Muscle of arm (tissue), 12 donors: ENCODE data around the gene KIF5B. TPM values are rescaled to one million over a fixed set of nuclear protein-coding genes. Genes with fewer than 3 reads are reported as not detected.
A peak's percentile ranks its signal among the peaks of the same experiment; 100 is the strongest.
"Not testable (repeated sequence)": the region's sequence is repeated elsewhere in the genome, so short reads cannot be mapped to it uniquely, and the experiment has no call there.

Experiments
- DNase-seq: peaks from one replicate; pipeline ENCODE4 v3.0.0-alpha.2; 2013
- polyA plus RNA-seq, 12 donors: library from polyadenylated mRNA; unstranded; fragments of 120-200 nt; gene quantifications; one replicate each; pipeline ENCODE4 v1.2.1, GENCODE V29; 2013; ENCODE audit not compliant: insufficient read length in 12 of 12

Gene KIF5B
- polyA plus RNA-seq, 12 donors, result 107 to 159 (median 134) TPM; not detected in 1

GRCh38 chr10:32028710-32029109, 27.5 kb downstream of the KIF5B start:
- no peak for DNase-seq

DNA sequence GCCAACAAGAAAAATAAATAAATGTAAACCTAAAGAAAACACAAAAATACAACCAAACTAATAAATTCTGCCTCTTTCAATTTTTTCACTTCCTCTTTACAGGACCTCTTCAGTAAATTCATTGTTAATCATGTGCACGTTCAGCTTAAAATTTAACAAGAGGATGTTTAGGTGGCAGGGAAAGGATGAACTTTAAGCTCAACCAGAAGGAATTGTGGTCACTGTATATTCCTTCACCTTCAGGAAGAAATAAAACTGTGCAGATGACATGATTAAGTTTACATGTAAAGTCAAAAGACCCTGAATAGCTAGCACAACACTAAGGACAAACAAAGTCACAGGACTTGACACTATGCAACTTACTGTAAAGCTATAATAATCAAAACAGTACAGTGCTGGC, 33.0 kb downstream of the KIF5B start:
- DNase-seq, result no peak

DNA sequence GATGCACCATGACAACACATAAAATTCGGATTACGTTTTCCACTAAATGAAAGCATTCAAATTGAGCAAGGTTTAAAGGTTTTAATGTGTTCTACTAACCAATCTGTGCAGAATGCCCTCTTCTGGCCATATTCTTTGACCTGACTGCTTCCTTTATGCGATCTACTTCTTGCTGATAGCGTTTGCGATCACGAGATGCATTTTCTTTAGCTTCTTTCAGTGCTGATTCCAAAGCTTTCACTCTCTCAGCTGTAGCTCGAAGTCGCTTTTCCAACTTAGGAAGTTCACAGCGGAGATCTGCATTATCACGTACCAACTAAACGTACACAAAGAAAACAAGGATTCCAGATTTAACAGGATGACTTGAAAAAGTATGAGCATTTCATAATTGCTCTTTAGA, 39.2 kb downstream of the KIF5B start:
- no peak for DNase-seq

DNA sequence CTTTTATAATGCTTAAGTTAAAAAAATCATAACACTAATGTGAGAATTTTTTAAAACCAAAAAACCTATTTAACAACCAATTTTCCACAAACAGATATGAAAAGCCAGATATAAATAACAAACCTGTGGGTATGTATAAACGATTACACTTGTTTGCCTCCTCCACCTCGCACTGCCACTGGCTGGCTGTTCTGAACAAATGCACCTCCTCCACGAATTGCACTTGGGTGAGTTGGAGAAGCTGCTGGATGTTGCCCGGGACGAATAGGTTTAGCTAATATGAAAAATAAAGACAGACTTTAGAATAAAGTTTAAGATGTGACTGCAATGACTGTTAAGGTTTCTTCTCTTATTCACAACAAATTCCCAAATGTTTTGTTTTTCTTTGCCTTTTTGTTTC, 40.8 kb downstream of the KIF5B start:
- DNase-seq, result no peak

GRCh38 chr10:32007026-32007425, 49.2 kb downstream of the KIF5B start:
- DNase-seq, result no peak

- peak; percentile 20 for DNase-seq
Measured at GRCh38 chr10:32005050-32005449, 51.2 kb downstream of the KIF5B start.

DNA sequence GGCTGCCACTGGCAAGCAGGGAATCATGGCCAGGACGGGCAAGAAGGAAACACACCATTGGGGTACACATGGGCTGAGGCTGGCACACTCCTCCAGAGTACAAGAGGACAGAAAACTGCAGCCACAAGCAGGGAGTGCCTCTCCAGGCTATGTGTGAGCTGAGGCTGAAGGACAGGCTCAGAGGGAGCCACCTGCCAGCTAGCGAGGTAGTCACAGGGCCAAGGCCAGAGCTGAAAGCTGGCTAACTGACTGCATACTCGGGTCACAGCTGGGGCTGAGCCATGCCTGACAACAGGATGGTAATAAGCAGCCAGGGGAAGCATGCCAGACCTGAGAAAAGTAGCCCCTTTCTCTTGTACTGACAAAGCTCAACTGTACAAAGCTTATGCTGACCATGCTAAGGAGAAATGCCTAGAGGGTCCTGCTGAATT, 52.0 kb downstream of the KIF5B start:
- DNase-seq, result peak; percentile 13

DNA sequence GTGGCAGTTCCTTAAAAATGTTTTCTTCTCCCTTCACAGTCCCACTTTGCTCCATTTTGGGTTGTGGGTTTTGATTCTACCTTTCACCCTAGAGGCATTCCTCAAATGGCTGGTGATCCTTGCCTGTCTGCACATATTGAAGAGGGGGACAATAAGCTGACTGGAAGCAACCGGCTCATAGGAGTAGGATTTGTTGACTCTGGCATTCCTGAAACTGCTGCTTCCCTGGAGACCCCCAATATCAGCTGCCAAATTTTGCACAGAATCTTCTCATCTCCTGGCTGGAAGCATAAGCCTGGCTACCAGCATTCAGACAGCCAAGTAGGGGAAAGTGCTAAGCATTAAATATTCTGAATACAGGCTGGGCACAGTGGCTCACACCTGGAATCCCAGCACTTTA, 53.7 kb downstream of the KIF5B start:
- DNase-seq, result peak; percentile 12

- no peak for DNase-seq
Measured at GRCh38 chr10:32000937-32001336, 55.3 kb downstream of the KIF5B start.

- no peak for DNase-seq
Measured at GRCh38 chr10:31999836-32000235, 56.4 kb downstream of the KIF5B start.

- DNase-seq, result no peak
Measured at GRCh38 chr10:31999070-31999660, 57.1 kb downstream of the KIF5B start.

- DNase-seq, result no peak
Measured at GRCh38 chr10:31994926-31995325, 61.3 kb downstream of the KIF5B start.

DNA sequence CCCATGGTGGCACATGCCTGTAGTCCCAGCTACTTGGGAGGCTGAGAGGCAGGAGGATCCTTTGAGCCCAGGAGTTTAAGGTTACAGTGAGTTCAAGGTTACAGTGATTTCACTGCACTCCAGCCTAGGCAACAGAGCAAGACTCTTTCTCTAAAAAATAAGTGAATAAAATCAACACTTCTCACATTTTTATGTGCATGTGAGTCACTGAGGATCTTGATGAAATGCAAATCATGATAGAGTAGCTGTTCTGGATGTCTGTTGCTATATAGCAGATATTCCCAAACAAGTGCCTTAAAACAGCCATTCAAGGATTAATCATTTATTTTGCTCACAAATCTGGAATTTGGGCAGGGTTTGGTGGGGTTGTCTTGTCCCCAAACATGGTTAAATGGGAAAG, 65.3 kb downstream of the KIF5B start:
- DNase-seq, result no peak

GRCh38 chr10:31987786-31988185, 68.4 kb downstream of the KIF5B start:
- DNase-seq, result not testable (repeated sequence)

- DNase-seq, result no peak
Measured at GRCh38 chr10:31982111-31982510, 74.1 kb downstream of the KIF5B start.

DNA sequence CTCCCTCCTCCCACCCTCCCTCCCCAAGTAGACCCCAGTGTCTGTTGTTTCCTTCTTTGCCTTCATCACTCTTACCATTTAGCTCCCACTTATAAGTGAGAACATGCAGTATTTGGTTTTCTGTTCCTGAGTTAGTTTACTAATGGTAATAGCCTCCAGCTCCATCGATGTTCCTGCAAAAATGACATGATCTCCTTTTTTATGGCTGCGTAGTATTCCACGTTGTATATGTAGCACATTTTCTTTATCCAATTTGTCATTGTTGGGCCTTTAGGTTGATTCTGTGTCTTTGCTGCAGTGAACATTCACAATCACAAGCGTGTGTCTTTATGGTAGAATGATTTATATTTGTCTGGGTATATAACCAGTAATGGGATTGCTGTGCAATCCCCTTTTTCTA, 75.8 kb downstream of the KIF5B start:
- DNase-seq, result no peak

DNA sequence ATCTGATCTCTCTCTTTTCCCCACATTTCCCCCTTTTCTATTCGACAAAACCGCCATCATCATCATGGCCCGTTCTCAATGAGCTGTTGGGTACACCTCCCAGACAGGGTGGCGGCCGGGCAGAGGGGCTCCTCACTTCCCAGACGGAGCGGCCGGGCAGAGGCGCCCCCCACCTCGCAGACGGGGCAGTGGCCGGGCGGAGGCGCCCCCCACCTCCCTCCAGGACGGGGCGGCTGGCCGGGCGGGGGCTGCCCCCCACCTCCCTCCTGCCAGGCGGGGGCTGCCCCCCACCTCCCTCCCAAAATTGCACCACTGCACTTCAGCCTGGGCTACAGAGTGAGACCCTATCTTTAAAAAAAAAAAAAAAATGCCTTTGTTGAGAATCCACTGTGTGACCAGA, 77.2 kb downstream of the KIF5B start:
- not testable (repeated sequence) for DNase-seq

DNA sequence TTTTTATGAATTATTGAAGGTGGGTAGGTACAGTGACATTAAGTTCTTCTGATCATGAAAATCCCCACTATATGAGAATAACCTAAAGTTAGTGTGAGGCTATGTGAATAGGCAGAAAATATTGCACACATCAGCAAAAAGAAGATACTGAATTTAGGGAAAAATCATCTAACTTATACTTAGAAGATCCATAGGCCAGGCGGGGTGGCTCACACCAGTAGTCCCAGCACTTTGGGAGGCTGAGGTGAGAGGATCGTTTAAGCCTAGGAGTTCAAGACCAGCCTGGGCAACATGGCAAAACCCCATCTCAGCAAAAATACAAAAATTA, 78.1 kb downstream of the KIF5B start:
- no peak for DNase-seq

DNA sequence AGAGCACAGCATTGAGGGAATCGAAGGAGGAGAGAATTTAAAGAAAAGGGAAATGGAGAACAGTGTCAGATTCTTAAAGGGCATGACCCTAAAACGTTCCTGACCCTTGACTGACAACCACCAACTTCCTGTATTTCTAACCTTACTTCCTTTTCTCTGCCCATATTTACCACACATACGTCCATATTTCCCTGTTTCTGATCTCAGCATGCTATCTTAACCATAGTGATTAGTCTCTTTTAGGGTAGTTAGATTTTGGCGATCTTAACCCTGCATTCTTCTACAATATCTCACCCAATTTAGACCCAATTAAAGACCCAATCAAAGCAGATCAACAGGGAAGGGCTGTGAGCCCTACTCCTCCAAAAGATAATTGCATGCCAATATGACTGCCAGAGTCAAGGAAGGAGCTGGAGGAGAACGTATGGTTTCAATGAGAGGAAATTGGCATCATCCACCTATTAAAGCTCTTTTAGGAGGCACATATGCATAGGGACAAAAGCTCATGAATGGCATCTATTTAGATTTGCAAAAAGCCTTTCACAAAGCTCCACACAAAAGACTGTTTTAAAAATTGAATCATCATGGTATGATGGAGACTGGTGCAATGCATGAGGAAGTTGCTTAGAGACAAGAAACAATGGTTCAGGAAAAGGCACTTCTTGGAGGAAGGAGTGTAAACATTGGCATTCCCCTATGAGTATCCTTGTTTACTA, 78.6 kb downstream of the KIF5B start:
- no peak for DNase-seq

- no peak for DNase-seq
Measured at GRCh38 chr10:31975157-31975765, 81.0 kb downstream of the KIF5B start.

- no peak for DNase-seq
Measured at GRCh38 chr10:31974434-31975124, 81.6 kb downstream of the KIF5B start.

DNA sequence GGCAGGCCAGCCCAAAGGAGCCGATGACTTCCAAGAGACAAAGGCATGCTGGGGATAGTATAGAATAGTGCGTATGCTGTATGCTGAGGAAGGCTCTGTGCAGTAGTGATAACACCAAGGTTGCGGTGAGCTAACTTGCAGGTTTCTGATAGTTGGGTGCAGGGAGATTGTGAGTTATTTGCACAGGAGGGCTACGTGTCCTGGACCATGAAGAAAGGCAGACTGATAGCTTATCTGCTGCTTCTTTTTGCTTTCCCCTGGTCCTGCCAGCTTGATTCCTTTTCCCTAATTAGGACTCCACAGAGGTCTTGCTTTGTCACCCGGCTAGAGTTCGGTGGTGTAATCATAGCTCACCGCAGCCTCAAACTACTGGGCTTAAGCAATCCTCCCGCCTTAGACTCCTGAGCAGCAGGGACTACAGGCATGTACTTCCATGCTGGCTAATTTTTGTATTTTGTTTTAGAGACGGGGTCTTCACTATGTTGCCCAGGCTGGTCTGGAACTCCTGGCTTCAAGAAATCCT, 83.6 kb downstream of the KIF5B start:
- DNase-seq, result no peak

- not testable (repeated sequence) for DNase-seq
Measured at GRCh38 chr10:31969847-31970246, 86.4 kb downstream of the KIF5B start.
